DOHH2 (cell line): ENCODE data around the gene SLC2A13.

Experiments used
- H3F3A ChIP-seq: fragments of 200-600 bp; sonication (generic), shearing (Covaris generic); 2 replicates; pipeline ENCODE4 v1.6.0; 2016; ENCODE audit warnings: antibody characterized with exemption, mild to moderate bottlenecking; ENCODE audit not compliant: control insufficient read depth, insufficient read depth
- H3K27ac ChIP-seq: fragments of 200-600 bp; sonication (generic); 2 replicates; pipeline ENCODE4 v1.5.1; 2014; ENCODE audit warnings: low read depth, mild to moderate bottlenecking, low read length, moderate library complexity
- H3K27me3 ChIP-seq: fragments of 200-600 bp; sonication (generic); 2 replicates; pipeline ENCODE4 v1.6.1; 2014; ENCODE audit warnings: mild to moderate bottlenecking, low read length, mixed read lengths; ENCODE audit not compliant: control insufficient read depth
- H3K36me3 ChIP-seq: fragments of 200-600 bp; sonication (generic); 2 replicates; pipeline ENCODE4 v1.6.1; 2014; ENCODE audit warnings: mild to moderate bottlenecking, low read length, moderate library complexity, mixed read lengths; ENCODE audit not compliant: control insufficient read depth
- H3K4me1 ChIP-seq: fragments of 200-600 bp; sonication (generic); 2 replicates; pipeline ENCODE4 v1.6.1; 2014; ENCODE audit warnings: mild to moderate bottlenecking, low read length, mixed read lengths; ENCODE audit not compliant: control insufficient read depth
- H3K4me2 ChIP-seq: fragments of 200-600 bp; sonication (generic); 2 replicates; pipeline ENCODE4 v1.6.0; 2014; ENCODE audit warnings: mild to moderate bottlenecking, low read length, moderate library complexity
- H3K4me3 ChIP-seq: fragments of 200-600 bp; sonication (generic); 2 replicates; pipeline ENCODE4 v1.5.1; 2014; ENCODE audit warnings: mild to moderate bottlenecking, low read length, mixed read lengths
- H3K79me2 ChIP-seq: fragments of 200-600 bp; sonication (generic); 2 replicates; pipeline ENCODE4 v1.6.1; 2014; ENCODE audit warnings: mild to moderate bottlenecking, low read length, mixed read lengths; ENCODE audit not compliant: control insufficient read depth
- H3K9me2 ChIP-seq: fragments of 200-600 bp; sonication (generic); replicated peaks from 2 replicates; pipeline ENCODE4 v1.6.1; 2014; ENCODE audit warnings: mild to moderate bottlenecking, low read length, mixed read lengths; ENCODE audit not compliant: control insufficient read depth
- H3K9me3 ChIP-seq: fragments of 200-600 bp; sonication (generic); 2 replicates; pipeline ENCODE4 v1.6.1; 2014; ENCODE audit warnings: antibody characterized with exemption, low read length, mixed read lengths; ENCODE audit not compliant: control insufficient read depth, insufficient read depth
- H4K20me1 ChIP-seq: fragments of 200-600 bp; sonication (generic); 2 replicates; pipeline ENCODE4 v1.6.0; 2014; ENCODE audit warnings: low read depth, mild to moderate bottlenecking, antibody characterized with exemption, low read length, moderate library complexity; ENCODE audit not compliant: control insufficient read depth, insufficient read depth
- EZH2phosphoT487 ChIP-seq: fragments of 200-600 bp; sonication (generic); IDR thresholded peaks from 2 replicates; pipeline ENCODE4 v1.6.1; 2017; ENCODE audit warnings: borderline replicate concordance, mild to moderate bottlenecking, antibody characterized with exemption, low read length, moderate library complexity, mixed read lengths
- TF ChIP-seq, protein P1 (sequence below): fragments of 200-600 bp; sonication (generic); IDR thresholded peaks from one replicate; pipeline ENCODE4 v1.5.1; 2014; ENCODE audit warnings: antibody characterized with exemption, mild to moderate bottlenecking, low read depth, low read length; ENCODE audit not compliant: poor library complexity, severe bottlenecking

The SLC2A13 gene

DNA sequence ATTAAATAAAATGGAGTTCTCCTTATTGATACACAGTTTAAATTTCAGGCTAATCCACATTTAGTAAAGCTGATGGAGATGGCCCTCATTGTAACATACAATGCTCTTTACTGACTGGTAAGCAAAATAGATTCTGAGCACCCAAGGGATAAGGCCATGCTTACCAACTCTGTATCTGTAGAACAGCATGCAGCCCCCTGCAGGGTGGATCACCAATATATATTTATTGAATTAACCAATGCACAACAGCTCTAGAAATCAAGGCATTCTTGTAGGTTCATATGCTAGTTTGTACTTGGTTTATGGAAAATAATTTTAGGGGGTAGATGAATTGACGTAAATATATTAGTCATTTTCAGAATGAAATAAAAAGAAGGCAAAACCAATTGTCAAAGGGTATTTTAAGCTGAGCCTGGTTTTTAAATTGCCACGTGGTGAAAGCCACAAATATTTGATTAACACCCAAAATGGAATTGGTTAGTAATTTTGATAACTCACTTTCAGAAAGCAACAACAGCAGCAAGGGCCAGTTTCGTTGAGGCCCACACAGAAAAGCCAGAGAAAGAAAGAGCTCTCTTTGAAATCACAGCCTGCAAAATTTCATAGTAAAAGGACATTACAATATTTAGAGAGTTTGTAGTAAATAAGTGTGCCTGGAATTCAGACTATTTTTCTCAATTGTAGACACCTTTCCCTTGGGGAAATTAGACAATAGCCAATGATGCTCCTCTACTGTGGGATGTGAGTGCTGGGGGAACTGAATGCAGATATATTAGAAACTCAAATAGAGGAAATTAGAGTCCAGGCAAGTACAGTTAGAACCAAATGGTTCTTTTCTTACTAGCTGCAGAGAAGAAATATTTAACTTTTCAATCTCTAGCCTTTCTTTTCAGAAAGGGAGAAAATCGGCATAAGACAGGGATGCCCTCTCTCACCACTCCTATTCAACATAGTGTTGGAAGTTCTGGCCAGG lies 270.1 kb downstream of the SLC2A13 start:
- no peak overlapping the region for H3K4me3 ChIP-seq
- H3K27ac ChIP-seq: no peak overlapping the region
- H4K20me1 ChIP-seq: no peaks in the 10 kb centered on the region
- no peaks in the 10 kb centered on the region for H3K79me2 ChIP-seq
- no peaks in the 10 kb centered on the region for H3K36me3 ChIP-seq
- no peak overlapping the region for H3K4me2 ChIP-seq
- H3F3A ChIP-seq: no peaks in the 10 kb centered on the region
- no peaks in the 10 kb centered on the region for H3K27me3 ChIP-seq
- no peaks in the 10 kb centered on the region for H3K9me2 ChIP-seq
- no peaks in the 10 kb centered on the region for H3K9me3 ChIP-seq
- no peak for TF ChIP-seq EZH2phosphoT487
- TF ChIP-seq, protein P1, sequence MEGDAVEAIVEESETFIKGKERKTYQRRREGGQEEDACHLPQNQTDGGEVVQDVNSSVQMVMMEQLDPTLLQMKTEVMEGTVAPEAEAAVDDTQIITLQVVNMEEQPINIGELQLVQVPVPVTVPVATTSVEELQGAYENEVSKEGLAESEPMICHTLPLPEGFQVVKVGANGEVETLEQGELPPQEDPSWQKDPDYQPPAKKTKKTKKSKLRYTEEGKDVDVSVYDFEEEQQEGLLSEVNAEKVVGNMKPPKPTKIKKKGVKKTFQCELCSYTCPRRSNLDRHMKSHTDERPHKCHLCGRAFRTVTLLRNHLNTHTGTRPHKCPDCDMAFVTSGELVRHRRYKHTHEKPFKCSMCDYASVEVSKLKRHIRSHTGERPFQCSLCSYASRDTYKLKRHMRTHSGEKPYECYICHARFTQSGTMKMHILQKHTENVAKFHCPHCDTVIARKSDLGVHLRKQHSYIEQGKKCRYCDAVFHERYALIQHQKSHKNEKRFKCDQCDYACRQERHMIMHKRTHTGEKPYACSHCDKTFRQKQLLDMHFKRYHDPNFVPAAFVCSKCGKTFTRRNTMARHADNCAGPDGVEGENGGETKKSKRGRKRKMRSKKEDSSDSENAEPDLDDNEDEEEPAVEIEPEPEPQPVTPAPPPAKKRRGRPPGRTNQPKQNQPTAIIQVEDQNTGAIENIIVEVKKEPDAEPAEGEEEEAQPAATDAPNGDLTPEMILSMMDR: no peak
- H3K4me1 ChIP-seq: no peaks in the 10 kb centered on the region

DNA sequence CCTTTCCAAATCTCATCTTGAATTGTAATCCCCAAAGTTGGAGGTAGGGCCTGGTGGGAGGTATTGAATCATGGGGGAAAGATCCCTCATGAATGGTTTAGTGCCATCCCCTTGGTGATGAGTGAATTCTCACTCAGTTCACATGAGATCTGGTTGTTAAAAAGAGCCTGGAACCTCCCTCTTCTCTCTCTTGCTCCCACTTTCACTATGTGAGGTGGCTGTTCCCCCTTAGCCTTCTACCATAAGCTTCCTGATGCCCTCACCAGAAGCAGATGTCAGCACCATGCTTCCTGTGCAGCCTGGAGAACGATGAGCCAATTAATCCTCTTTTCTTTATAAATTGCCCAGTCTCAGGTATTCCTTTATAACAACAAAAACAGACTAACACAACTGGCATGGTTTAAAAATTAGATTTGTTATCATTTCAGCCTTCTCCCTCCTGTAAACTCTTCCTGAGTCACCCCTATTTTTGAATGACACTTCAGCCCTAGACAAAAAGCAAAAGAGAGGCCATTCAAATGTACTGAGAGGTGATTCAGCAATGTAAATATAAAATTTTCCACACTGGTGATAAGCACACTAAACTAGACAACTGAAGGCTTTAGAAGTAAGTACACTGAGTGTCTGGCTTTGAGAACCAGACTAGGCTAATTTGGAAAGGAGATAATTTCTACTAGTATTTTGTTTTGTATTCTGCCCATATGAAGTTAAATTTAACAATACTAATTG lies 274.1 kb downstream of the SLC2A13 start:
- Histone ChIP-seq H3K27me3 (no peaks in the 10 kb centered on the region), H3K9me2 (no peaks in the 10 kb centered on the region), H3K4me3 (no peak overlapping the region), H3K27ac (no peak overlapping the region), H3K36me3 (no peaks in the 10 kb centered on the region), H3K4me1 (no peaks in the 10 kb centered on the region), H3K79me2 (no peaks in the 10 kb centered on the region), H3K9me3 (no peaks in the 10 kb centered on the region), H3K4me2 (no peak overlapping the region), H4K20me1 (no peaks in the 10 kb centered on the region), H3F3A (no peaks in the 10 kb centered on the region)
- TF ChIP-seq, protein P1: no peak
- TF ChIP-seq EZH2phosphoT487: no peak

DNA sequence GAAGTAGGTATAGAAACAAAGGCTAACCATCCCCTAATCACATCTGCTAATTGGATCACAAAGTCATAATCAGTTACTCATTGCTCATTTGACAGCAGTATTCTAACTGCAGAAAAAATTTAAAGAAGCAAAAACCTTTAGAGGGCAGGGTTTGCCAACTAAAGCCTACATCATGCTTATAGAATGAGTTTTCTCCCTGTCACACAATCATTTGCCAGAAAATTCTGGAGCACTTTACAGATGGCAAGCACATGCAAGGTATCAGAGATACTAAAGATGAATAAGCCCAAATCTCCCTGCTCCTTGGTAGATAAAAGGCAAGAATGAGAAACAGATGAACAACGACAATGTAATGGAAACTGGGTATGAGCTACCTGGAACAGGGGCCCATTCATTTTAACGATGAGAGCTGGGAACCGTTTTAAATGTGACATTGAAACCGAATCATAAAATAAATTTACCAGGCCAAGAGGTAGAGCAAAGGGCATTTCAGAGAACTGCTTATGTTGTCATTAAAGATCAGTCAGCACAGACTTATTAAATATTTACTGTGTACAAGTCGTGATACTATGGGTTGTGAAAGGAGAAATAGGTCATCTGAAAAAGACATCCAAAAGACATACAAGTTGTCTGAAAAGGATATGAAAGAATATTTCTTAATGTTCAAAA lies 274.9 kb downstream of the SLC2A13 start:
- H3K4me2 ChIP-seq: no peak overlapping the region
- H3K36me3 ChIP-seq: no peaks in the 10 kb centered on the region
- H3K27me3 ChIP-seq: no peaks in the 10 kb centered on the region
- H3K79me2 ChIP-seq: no peaks in the 10 kb centered on the region
- H3F3A ChIP-seq: no peaks in the 10 kb centered on the region
- no peak overlapping the region for H3K4me3 ChIP-seq
- TF ChIP-seq EZH2phosphoT487: no peak
- TF ChIP-seq, protein P1: no peak
- H3K27ac ChIP-seq: no peak overlapping the region
- H3K9me2 ChIP-seq: no peaks in the 10 kb centered on the region
- H3K4me1 ChIP-seq: no peaks in the 10 kb centered on the region
- H4K20me1 ChIP-seq: no peaks in the 10 kb centered on the region
- H3K9me3 ChIP-seq: no peaks in the 10 kb centered on the region
